GM21360 (cell line): ENCODE data around the gene ARFRP1.
"Not testable (repeated sequence)": the region's sequence is repeated elsewhere in the genome, so short reads cannot be mapped to it uniquely, and the experiment has no call there.

Source experiments
- ATAC-seq: cut with Tn5 transposase; IDR thresholded peaks from one replicate; pipeline ENCODE4 v1.9.1; 2021; ENCODE audit warnings: mild to moderate bottlenecking, moderate library complexity; ENCODE audit not compliant: unreplicated experiment

ARFRP1 gene

GRCh38 chr20:63733579-63734081 lies 25.9 kb upstream of the ARFRP1 start:
- no peak for ATAC-seq

DNA sequence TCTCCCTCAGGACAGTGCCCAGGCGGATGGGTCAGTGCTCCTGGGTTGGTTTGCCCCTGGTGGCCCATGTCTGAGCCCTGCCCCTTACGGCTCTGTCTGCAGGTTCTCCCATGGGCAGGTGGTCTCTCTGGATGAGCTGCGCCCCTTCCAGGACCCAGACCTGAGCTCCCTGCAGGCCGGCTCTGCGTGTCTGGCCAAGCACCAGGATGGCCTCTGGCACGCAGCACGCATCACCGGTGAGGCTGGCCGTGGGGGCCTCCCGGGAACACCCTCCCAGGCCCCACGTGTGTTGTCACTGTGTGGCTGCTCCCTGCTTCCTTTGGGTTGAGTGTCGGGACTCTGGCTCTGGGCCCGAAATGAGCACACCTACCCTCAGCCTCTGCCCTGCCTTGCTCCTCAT lies 25.3 kb upstream of the ARFRP1 start:
- no peak for ATAC-seq

DNA sequence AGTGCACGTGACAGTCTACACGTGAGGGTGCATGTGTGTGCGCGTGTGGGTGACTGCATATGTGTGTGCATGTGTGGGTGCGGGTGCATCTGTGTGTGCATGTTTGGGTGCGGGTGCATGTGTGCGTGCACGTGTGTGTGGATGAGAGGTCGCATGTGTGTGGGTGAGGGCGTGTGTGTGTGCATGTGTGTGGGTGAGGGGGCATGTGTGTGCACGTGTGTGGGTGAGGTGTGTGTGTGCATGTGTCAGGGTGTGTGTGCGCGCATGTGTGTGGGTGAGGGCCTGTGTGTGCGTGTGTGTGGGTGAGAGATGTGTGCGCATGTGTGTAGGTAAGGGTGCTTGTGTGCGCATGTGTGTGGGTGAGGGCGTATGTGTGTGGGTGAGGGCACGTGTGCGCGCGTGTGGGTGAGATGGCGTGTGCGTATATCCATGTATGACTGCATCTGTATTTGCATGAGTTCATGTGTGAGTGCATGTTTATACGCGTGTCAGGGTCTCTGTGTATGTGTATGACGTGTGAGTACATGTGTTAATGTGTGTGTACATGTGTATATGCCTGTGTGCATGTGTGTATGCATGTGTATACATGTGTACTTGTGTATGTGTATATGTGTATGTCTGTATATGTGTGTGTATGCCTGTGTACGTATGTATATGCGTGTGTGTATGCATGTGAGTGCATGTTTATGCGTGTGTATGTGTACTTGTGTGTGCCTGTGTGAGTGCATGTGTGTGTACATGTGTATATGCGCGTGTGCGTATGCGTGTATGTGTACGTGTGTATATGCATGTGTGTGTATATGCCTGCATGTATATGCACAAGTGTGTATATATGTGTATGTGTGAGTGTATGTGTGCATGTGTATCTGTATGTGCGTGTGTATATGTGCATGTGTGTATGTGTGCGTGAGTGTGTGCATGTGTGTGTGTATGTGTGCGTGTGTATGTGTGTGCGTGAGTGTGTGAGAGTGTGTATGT lies 24.6 kb upstream of the ARFRP1 start:
- no peak for ATAC-seq

- ATAC-seq: no peak
Observed at GRCh38 chr20:63731410-63731809, 23.6 kb upstream of the ARFRP1 start.

DNA sequence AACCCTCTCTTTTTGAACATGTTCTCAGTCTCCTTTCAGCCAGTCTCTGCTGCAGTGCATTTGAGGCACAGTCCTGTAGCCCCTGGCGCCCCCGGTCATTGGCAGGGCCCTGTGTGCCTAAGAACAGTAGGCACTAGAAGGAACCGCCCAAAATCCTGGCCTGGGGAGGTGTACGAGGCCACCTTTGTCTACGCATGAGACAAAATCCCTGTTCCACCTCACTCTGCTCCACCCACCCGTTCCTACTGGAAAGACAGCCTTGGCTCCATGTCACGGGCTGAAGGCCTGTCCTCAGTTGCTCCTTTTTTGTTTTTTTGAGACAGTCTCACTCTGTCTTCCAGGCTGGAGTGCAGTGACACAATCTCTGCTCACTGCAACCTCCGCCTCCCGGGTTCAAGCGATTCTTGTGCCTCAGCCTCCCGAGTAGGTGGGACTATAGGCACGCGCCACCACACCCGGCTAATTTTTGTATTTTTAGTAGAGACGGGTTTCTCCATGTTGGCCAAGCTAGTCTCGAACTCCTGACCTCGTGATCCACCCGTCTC lies 22.5 kb upstream of the ARFRP1 start:
- not testable (repeated sequence) for ATAC-seq

GRCh38 chr20:63722967-63723622 lies 15.3 kb upstream of the ARFRP1 start:
- not testable (repeated sequence) for ATAC-seq

- no peak for ATAC-seq
Observed at GRCh38 chr20:63718996-63719395, 11.2 kb upstream of the ARFRP1 start.

DNA sequence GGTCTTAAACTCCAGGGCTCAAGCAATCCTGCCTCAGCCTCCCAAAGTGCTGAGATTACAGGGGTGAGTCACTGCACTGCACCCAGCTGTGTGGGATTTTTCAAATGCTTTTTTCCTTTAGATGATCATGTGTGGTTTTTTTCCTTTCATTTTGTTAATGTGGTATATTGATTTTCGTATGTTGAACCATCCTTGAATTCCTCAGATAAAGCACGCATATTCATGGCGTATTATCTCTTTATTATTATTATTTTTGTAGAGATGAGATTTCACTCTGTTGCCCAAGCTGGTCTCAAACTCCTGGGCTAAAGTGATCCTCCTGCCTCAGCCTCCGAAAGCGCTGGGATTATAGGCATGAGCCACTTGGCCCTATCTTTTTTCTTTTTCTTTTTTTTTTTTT lies 7.1 kb upstream of the ARFRP1 start:
- ATAC-seq: no peak

GRCh38 chr20:63712191-63712590 lies 4.4 kb upstream of the ARFRP1 start:
- ATAC-seq: no peak

GRCh38 chr20:63711085-63711645 lies 3.4 kb upstream of the ARFRP1 start:
- no peak for ATAC-seq

DNA sequence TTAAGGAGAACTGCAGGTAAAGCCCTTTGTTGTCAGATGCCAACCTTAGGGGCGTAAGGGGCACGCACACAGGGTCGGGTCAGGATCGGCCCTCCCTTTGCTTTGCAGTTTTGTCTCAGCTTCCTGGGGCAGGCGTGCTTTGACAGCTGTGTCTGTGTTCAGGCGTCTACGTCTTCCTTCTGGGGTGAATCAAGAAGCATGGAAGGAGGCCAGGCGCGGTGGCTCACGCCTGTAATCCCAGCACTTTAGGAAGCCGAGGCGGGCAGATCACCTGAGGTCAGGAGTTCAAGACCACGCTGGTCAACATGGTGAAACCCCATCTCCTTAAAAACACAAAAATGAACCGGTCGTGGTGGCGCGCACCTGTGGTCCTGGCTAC lies 1.4 kb upstream of the ARFRP1 start:
- no peak for ATAC-seq

DNA sequence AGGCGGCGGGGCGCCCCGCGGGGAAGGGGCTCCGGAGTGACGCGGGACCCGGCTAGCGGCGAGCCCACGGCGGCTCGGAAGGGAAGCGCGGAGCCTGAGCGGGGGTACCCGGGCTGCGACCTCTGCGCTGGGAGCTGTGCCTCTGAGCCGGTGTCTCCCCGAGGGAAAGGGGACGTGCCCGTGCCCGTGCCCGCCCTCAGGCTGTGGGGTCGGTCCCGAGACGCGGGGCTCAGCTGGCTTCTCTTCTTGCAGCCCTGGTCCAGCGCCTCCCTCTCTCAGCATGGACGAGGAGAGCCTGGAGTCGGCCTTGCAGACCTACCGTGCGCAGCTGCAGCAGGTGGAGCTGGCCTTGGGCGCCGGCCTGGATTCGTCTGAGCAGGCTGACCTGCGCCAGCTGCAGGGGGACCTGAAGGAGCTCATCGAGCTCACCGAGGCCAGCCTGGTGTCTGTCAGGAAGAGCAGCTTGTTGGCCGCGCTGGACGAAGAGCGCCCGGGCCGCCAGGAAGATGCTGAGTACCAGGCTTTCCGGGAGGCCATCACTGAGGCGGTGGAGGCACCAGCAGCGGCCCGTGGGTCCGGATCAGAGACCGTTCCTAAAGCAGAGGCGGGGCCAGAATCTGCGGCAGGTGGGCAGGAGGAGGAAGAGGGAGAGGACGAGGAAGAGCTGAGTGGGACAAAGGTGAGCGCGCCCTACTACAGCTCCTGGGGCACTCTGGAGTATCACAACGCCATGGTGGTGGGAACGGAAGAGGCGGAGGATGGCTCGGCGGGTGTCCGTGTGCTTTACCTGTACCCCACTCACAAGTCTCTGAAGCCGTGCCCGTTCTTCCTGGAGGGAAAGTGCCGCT lies 749 bp upstream of the ARFRP1 start:
- no peak for ATAC-seq

GRCh38 chr20:63706852-63707557 lies 771 bp downstream of the ARFRP1 start:
- ATAC-seq: peak; percentile 29

DNA sequence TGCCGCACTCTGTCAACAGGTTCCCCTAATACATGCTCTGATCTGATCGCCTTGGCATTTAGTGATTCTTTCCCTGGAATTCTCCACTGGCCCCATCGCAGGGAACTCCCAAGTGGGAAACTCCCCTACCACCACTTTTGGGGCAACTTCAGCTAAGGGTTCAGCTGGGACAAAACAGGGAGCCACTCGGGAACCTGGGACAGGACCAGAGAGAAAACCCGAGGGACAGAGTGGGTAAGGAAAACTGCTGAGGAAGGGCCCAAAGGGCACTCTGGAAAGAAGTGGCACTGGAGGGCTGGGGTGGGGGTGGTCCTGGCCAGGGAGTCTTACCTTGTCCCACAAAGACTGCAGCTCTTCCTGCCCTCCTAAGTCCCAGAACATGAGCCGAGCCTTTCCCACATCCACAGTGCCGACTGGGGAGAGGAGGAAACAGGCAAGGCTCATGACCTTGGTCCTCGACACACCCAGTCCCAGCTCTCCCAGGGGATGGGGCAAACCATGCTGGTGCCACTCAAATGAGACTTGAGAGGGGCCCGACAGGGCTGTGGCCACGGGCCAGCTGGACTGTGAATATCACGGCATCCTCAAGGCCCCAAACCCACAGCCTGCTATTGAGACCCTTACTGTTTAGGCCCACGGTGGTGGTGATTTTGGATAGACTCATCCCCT lies 1.6 kb downstream of the ARFRP1 start:
- no peak for ATAC-seq

DNA sequence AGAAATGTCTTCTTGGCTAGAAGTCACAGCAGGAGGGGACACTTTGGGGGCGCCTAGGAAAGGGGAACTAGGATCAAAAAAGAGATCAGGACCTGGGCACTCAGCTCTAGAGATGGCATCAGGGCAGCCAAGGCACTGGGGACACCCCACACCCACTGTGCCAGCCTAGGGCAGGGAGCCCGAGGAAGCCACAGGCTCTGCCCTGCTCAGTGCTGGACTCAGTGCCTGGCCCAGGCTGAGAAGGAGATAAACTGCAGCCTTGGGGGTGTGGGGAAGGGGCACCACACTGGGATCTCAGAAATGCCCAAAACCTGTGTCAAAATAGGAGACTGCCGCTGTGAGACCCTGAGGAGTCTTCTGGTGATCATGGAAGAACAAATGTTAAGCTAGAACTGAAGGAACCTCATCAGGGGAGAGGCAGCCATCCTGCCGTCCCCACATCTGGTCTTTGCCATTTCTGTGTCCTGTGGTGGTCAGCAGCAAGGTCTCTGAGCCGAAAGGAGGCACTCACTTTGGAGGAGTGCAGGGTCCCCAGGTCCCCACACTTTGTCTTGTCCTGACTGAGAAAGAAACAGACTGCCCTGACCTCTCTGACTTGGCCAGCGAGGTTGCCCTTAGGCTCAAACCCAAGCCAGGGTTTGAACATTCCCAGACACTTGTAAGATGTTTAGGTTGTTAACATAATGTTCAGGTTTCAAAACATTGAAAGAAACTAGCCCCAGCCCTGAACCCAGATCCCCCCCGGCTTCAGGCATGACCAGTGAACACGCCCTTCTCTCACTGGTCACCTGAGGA lies 2.3 kb downstream of the ARFRP1 start:
- ATAC-seq: no peak

DNA sequence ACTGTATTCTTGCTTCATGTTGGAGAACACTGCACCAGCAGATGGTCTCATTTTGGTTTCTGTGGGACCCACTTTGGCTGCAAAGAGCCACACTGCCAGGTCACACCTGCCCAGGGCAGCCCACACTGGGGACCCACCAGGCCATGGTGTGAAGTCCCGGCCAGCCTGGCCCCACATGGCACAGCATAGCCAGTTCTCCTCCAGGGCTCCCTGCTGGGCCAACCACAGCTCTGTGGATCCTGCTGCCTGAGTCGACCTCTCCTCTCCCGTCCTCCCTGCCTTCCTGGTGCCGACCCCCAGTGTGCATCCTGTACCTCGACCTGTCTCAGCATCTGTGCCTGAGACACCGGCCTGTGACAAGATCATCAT lies 3.0 kb downstream of the ARFRP1 start:
- ATAC-seq: no peak

DNA sequence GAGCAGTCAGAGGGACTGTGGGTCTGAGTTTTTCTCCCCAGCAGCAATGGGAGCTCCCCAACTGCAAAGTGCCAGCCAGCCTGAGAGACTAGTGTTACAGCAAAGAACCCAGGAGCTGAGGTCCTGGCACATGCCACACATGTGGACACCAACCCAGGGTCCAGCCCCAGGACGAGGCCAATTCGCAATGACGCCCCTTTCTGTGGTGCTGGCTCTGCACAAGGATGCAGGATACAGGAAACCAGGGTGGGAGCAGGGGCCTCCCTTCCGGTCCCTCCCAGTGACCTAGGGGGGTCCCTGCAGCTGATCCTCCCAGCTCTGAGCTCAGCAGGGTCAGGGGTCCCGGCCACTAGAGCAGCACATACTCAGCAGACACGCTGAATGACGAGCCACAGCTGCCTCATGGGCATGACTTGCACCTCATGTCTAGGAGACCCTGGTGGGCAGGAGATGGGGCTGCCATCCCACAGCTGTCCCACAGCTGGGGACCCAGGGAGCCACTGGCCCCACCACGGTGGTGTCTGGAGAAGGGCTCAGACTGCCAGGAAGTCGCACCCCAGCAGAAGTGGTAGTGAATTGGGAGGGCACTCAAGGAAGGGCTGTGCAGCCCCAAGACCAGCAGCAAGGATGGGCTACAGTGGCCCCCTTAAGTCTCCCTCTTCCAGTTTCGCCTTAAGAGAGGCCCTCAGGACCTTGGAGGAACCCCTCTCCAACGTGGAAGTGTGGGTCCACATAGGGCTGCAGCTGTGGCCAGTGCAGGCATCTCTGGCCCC lies 3.6 kb downstream of the ARFRP1 start:
- no peak for ATAC-seq

- no peak for ATAC-seq
Observed at GRCh38 chr20:63703471-63703975, 4.3 kb downstream of the ARFRP1 start.
